Measurements from ENCODE around the gene ZBTB7A. TPM values are rescaled to one million over a fixed set of nuclear protein-coding genes. Genes with fewer than 3 reads are reported as not detected.

ZBTB7A gene
- 16.6 and 17.3 TPM in 2 replicates for total RNA-seq

DNA sequence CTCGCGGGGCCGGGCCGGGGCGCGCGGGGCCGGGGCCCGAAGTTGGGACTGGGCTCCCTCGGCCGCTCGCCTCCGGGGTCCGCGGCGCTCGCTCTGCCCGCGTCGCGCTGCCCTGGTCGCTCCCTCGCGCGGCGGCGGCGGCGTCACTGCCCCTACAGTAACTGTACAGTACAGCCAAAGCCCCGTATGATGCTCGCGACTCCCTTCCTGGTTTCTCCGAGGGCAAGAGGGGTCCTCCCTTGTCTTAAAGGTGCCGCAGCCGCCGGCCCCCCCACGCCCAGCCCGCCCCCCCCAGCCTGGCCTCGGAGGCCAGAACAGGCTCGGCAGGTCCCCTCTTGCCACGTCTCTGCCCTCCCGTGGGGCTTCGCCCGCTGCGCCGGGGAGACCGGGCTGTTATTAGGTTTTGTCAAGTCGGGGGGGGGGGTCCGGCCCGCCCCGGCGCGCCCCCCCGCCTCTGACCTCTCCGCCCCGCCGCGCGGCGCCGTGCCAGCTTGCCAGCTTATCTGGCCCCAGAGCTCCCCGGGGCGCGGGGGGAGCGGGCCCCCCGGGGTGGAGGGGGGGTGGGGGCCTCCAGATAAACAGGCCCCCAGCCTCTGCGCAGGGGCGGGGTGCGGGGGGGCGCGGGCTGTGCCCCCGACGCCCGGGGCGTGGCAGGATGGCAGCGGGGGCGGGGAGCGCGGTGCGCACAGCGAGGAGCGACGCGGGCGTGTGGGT lies at the start of gene ZBTB7A:
Gene ZBTB7A, minus strand, starts transcription at position 218 of the 714 bp plus-strand sequence. CDS start 11,667 bp downstream, outside the sequence.

DNA sequence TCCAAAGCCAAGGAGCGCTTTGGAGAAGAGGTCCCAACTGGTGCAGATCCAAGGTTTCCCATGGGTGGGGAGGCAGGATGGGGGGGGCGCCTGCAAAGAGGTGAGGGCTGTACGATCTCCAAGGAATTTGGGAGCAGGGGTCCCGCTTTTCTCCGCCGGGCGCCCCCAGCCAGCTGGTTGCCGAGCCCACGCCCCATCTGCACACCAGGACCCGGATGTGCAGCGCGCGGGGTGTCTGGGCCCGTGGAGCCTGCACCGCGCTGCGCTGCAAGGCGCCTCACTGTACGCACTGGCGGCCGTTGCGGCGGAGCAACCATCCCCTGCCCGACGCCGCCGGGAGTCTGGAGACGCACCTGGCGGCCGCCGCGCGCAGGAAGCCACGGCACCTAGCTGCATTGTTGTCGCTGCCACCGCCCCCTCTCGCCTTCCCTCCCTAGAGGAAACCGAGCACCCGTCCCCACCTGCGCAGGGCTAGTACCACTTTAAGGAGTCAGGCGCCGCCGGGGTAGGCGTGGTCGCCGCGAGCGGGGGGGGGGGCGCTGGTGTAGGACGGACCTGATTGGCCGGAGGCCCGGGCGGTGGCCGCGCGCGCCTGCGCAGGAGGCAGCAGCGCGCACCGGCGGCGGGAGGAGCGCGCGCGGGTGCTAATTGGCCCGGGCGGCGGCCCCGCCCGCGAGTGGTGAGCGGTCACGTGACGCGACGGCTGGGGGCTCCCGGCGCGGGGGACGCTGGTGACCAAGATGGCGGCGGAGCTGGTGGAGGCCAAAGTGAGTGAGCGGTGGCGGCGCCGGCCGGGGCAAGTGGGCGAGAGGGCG lies 59.5 kb downstream of the ZBTB7A start, which contains the start of gene PIAS4:
Gene PIAS4, plus strand, starts transcription at position 716 of the 815 bp plus-strand sequence. Its CDS starts 25 bp downstream, at position 741.

Other genes with a start within 250 kb of the ZBTB7A start
- not detected in 2 replicates for gene ZFR2, start 197.9 kb downstream of the ZBTB7A start, total RNA-seq
- not detected in 2 replicates for gene ATCAY, start 186.2 kb downstream of the ZBTB7A start, total RNA-seq
- not detected in 2 replicates for gene NMRK2, start 133.8 kb downstream of the ZBTB7A start, total RNA-seq
- 124 and 128 TPM in 2 replicates for gene DAPK3, start 95.8 kb downstream of the ZBTB7A start, total RNA-seq
- gene EEF2, start 81.4 kb downstream of the ZBTB7A start, total RNA-seq, result 2,339 and 2,659 TPM in 2 replicates
- 15.8 and 17.7 TPM in 2 replicates for gene PIAS4, start 59.2 kb downstream of the ZBTB7A start, total RNA-seq
- 203 and 232 TPM in 2 replicates for gene MAP2K2, start 57.2 kb upstream of the ZBTB7A start, total RNA-seq
- gene CREB3L3, start 86.7 kb upstream of the ZBTB7A start, total RNA-seq, result not detected in 2 replicates
- 13.5 and 15.5 TPM in 2 replicates for gene SIRT6, start 115.7 kb upstream of the ZBTB7A start, total RNA-seq
- 1.5 and 1.6 TPM in 2 replicates for gene ANKRD24, start 115.8 kb upstream of the ZBTB7A start, total RNA-seq
- gene EBI3, start 162.6 kb upstream of the ZBTB7A start, total RNA-seq, result not detected in 2 replicates
- gene YJU2, start 180.2 kb upstream of the ZBTB7A start, total RNA-seq, result 13.2 and 16.2 TPM in 2 replicates
- gene SHD, start 212.4 kb upstream of the ZBTB7A start, total RNA-seq, result not detected in 2 replicates
- gene TMIGD2, start 235.5 kb upstream of the ZBTB7A start, total RNA-seq, result not detected in 2 replicates
- gene FSD1, start 237.7 kb upstream of the ZBTB7A start, total RNA-seq, result 0.99 and 2.2 TPM in 2 replicates